Lung (tissue), 12 donors: Measurements from ENCODE around the gene SUSD1. TPM values are rescaled to one million over a fixed set of nuclear protein-coding genes. Genes with fewer than 3 reads are reported as not detected.

Experiments
- ATAC-seq: fragments of 200-7000 bp; cut with Tn5 transposase; one replicate; pipeline ENCODE4 v1.9.1; 2020; ENCODE audit warnings: moderate number of reproducible peaks; ENCODE audit not compliant: insufficient read depth, low FRiP score
- DNase-seq, 3 donors: peaks; one replicate each; pipeline ENCODE4 v3.0.0-alpha.2; 2013 to 2017
- H3K27ac ChIP-seq, 2 donors: one replicate each; pipeline ENCODE4 v1.5.1; 2013; ENCODE audit warnings: mild to moderate bottlenecking in 2 of 2, moderate library complexity in 2 of 2, control low read depth in 1 of 2, inconsistent platforms in 1 of 2, low read depth in 1 of 2, low read length in 1 of 2
- H3K27me3 ChIP-seq, 3 donors: one replicate each; pipeline ENCODE4 v1.5.1; 2013; ENCODE audit warnings: low read length in 2 of 3; ENCODE audit not compliant: control insufficient read depth in 3 of 3, insufficient read depth in 3 of 3
- H3K36me3 ChIP-seq, 4 donors: one replicate each; pipeline ENCODE4 v1.5.1; 2013; ENCODE audit warnings: low read length in 4 of 4, mild to moderate bottlenecking in 1 of 4, moderate library complexity in 1 of 4; ENCODE audit not compliant: control insufficient read depth in 4 of 4, insufficient read depth in 4 of 4
- H3K4me1 ChIP-seq, 5 donors: one replicate each; pipeline ENCODE4 v1.5.1; 2013; ENCODE audit warnings: low read length in 5 of 5, mild to moderate bottlenecking in 2 of 5, moderate library complexity in 1 of 5; ENCODE audit not compliant: control insufficient read depth in 5 of 5, insufficient read depth in 5 of 5
- H3K4me3 ChIP-seq: one replicate; pipeline ENCODE4 v1.5.1; 2013; ENCODE audit warnings: mild to moderate bottlenecking, control low read depth, moderate library complexity
- H3K9ac ChIP-seq, 2 donors: one replicate each; pipeline ENCODE4 v1.5.1; 2013; ENCODE audit warnings: low read length in 2 of 2, control low read depth in 1 of 2; ENCODE audit not compliant: insufficient read depth in 1 of 2
- H3K9me3 ChIP-seq, 4 donors: one replicate each; pipeline ENCODE4 v1.5.1; 2013; ENCODE audit warnings: low read length in 3 of 4, mild to moderate bottlenecking in 1 of 4, moderate library complexity in 1 of 4; ENCODE audit not compliant: control insufficient read depth in 4 of 4, insufficient read depth in 3 of 4
- WGBS, 2 donors: extraction: QIAGEN DNeasy Blood & Tissue Kit; methylation state at CpG; one replicate each; pipeline ENCODE4 v1.1.7; 2013; 5-methylcytosine and 5-hydroxymethylcytosine counted together
- polyA plus RNA-seq, 2 donors: library from polyadenylated mRNA; stranded (reverse); fragments of 200-250 nt; gene quantifications; one replicate each; pipeline ENCODE4 v1.2.1, GENCODE V29; 2013
- total RNA-seq, 2 donors: library from RNA; depleted of rRNA in 1 of 2; stranded (reverse); fragments of >200 nt in 1 of 2; gene quantifications; one replicate each; pipeline ENCODE4 v1.2.1, GENCODE V29; 2014 to 2021
- TF ChIP-seq, protein P1 (sequence below): IDR thresholded peaks from 2 replicates; pipeline ENCODE4 v1.5.1; 2012; ENCODE audit warnings: mild to moderate bottlenecking; ENCODE audit errors: control extremely low read depth, extremely low read depth
- donor health status: control.
- donor health status: control.
- donor health status: Bipolar disorder and iron deficiency.
- donor health status: healthy.
- donor health status: DM: yes; HTN: yes; CAD: no.

Gene SUSD1
- total and polyA plus RNA-seq, 4 donors: 4.4 to 26.6 (median 21.1) TPM

DNA sequence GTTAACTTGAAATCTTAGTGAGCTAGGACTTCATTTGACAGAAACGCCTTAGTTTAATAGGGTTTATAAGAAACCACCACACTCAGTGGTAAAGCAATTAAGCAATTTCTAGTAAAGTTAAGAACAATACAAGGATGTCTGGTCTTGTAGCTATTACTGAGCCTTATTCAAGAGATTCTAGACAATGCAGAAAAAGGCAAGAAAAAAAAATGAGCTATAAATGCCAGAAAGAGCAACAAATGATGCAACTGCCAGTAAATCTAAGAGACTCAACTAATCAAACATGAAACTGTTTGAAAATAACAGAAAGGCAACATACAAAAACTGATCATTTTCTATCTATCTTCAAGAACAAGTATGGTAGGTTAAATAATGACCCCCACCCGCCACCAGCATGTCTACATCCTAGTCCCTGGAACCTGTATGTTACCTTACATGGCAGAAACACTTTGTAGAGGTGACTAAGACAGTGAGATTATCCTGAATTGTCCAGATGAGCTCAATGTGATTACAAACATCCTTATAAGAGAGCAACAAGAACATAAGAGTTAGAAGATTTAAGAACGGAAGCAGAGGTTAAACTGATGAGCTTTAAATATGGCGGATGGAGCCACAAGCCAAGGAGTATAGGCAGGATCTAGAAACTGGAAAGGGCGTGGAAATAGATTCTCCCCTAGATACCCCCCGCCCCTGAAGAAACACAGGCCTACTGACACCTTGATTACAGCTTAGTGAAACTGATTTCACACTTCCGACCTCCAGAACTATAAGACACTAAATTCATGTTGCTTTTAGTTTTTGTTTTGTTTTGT, 93.0 kb downstream of the SUSD1 start:
- ATAC-seq: no peak
- WGBS, 2 donors: 80 to 84% methylated on average over 7 of the region's 7 CpGs
- H3K27me3 ChIP-seq: no peaks in the 10 kb centered on the region

GRCh38 chr9:112080831-112081542, 94.1 kb downstream of the SUSD1 start:
- TF ChIP-seq, protein P1, sequence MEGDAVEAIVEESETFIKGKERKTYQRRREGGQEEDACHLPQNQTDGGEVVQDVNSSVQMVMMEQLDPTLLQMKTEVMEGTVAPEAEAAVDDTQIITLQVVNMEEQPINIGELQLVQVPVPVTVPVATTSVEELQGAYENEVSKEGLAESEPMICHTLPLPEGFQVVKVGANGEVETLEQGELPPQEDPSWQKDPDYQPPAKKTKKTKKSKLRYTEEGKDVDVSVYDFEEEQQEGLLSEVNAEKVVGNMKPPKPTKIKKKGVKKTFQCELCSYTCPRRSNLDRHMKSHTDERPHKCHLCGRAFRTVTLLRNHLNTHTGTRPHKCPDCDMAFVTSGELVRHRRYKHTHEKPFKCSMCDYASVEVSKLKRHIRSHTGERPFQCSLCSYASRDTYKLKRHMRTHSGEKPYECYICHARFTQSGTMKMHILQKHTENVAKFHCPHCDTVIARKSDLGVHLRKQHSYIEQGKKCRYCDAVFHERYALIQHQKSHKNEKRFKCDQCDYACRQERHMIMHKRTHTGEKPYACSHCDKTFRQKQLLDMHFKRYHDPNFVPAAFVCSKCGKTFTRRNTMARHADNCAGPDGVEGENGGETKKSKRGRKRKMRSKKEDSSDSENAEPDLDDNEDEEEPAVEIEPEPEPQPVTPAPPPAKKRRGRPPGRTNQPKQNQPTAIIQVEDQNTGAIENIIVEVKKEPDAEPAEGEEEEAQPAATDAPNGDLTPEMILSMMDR: no peak
- peak overlapping the region in 1 of 2 donors; percentile 46 for H3K27ac ChIP-seq
- no peak overlapping the region for H3K9ac ChIP-seq
- peaks cover 0 to 2% (median 1%) of the 10 kb centered on the region in 4 donors for H3K36me3 ChIP-seq
- H3K4me3 ChIP-seq: no peak overlapping the region
- H3K27me3 ChIP-seq: no peaks in the 10 kb centered on the region
- 86 to 91% methylated on average over 5 of the region's 5 CpGs for WGBS, 2 donors
- no peaks in the 10 kb centered on the region for H3K9me3 ChIP-seq
- DNase-seq: no peak
- ATAC-seq: no peak
- peaks cover 0 to 2% (median 0%) of the 10 kb centered on the region in 5 donors for H3K4me1 ChIP-seq

More for the DNA sequence above, 93.0 kb downstream of the SUSD1 start:
- no peak overlapping the region for H3K9ac ChIP-seq
- DNase-seq: no peak
- no peaks in the 10 kb centered on the region for H3K4me1 ChIP-seq
- no peak overlapping the region for H3K4me3 ChIP-seq
- peak overlapping the region in 1 of 2 donors; percentile 26 for H3K27ac ChIP-seq
- H3K9me3 ChIP-seq: no peaks in the 10 kb centered on the region
- H3K36me3 ChIP-seq: peaks cover 0 to 2% (median 1%) of the 10 kb centered on the region in 4 donors
- TF ChIP-seq, protein P1: no peak

GRCh38 chr9:112078432-112078831, 96.7 kb downstream of the SUSD1 start:
- ATAC-seq (no peak), DNase-seq (no peak)
- Histone ChIP-seq H3K9ac (no peak overlapping the region), H3K36me3 (peaks cover 0 to 2% (median 0%) of the 10 kb centered on the region in 4 donors), H3K9me3 (no peaks in the 10 kb centered on the region), H3K4me1 (peaks cover 0 to 7% (median 0%) of the 10 kb centered on the region in 5 donors), H3K27ac (no peak overlapping the region), H3K27me3 (no peaks in the 10 kb centered on the region), H3K4me3 (no peak overlapping the region)
- TF ChIP-seq, protein P1: no peak
- 62 to 73% methylated on average over 6 of the region's 6 CpGs for WGBS, 2 donors
